Body of pancreas (tissue), 4 donors: ENCODE measurements around the gene NR5A1. TPM values are rescaled to one million over a fixed set of nuclear protein-coding genes. Genes with fewer than 3 reads are reported as not detected.

Source experiments
- ATAC-seq: fragments of 150-250 bp; one replicate; pipeline ENCODE4 v1.9.1; 2016
- DNase-seq, 4 donors: peaks; one replicate each; pipeline ENCODE4 v3.0.0-alpha.2; 2019
- H3K27ac ChIP-seq, 4 donors: fragments of 200-600 bp; sonication (generic); 1 replicate in 3 of 4; 2 replicates in 1 of 4; pipeline versions ENCODE4 v1.5.1 to v1.6.1; 2016 to 2019; ENCODE audit warnings: mild to moderate bottlenecking in 1 of 4, mixed read lengths in 1 of 4, moderate library complexity in 1 of 4
- H3K27me3 ChIP-seq, 2 donors: fragments of 200-600 bp; sonication (generic); one replicate each; pipeline ENCODE4 v1.6.0; 2016; ENCODE audit warnings: mild to moderate bottlenecking in 1 of 2
- H3K36me3 ChIP-seq, 2 donors: fragments of 200-600 bp; sonication (generic); replicated peaks in 1 of 2; 2 replicates each; pipeline ENCODE4 v1.5.1; 2016; ENCODE audit warnings: low read depth in 2 of 2; ENCODE audit not compliant: insufficient read depth in 1 of 2
- H3K4me1 ChIP-seq: fragments of 200-600 bp; sonication (generic); one replicate; pipeline ENCODE4 v1.6.0; 2016
- H3K4me3 ChIP-seq, 2 donors: fragments of 200-600 bp; sonication (generic); 1 replicate in 1 of 2; 2 replicates in 1 of 2; pipeline ENCODE4 v1.5.1; 2016 to 2019
- H3K9me3 ChIP-seq, 3 donors: fragments of 200-600 bp; sonication (generic); 1 replicate in 2 of 3; 2 replicates in 1 of 3; pipeline ENCODE4 v1.5.1; 2016
- CTCF ChIP-seq, 7 experiments: fragments of 450-650 bp in 4 of 7; fragments of 200-600 bp in 3 of 7; sonication (generic) in 3 of 7; IDR thresholded peaks; one replicate each; pipeline ENCODE4 v1.5.1; 2016 to 2019; ENCODE audit warnings: antibody characterized with exemption in 7 of 7
- POLR2A ChIP-seq, 3 donors: fragments of 450-650 bp; IDR thresholded peaks; one replicate each; pipeline ENCODE4 v1.6.1; 2016; ENCODE audit warnings: antibody characterized with exemption in 3 of 3, mild to moderate bottlenecking in 2 of 3
- WGBS, 2 donors: methylation state at CpG; one replicate each; pipeline ENCODE4 v1.1.5; 2017; 5-methylcytosine and 5-hydroxymethylcytosine counted together
- intact Hi-C: fragments of 100-400 bp; cut with DNase I; formaldehyde crosslinking; loops from one replicate; pipeline ENCODE4 v1.15.1; 2023
- total RNA-seq, 2 donors: library from RNA; depleted of rRNA; stranded (reverse); fragments of >200 nt; gene quantifications; one replicate each; pipeline ENCODE4 v1.1.0, GENCODE V29; 2016

The NR5A1 gene
- total RNA-seq, 2 donors from 2014 or later, result not detected

- no peaks in the 10 kb centered on the region for H3K27me3 ChIP-seq
- intact Hi-C loops, result no loop called here
- H3K27ac ChIP-seq, result no peak overlapping the region
- WGBS, 2 donors, result 71 to 78% methylated on average over 8 to 9 of the region's 9 CpGs
- H3K9me3 ChIP-seq, result no peaks in the 10 kb centered on the region
- H3K4me3 ChIP-seq, result no peak overlapping the region
- no peaks in the 10 kb centered on the region for H3K36me3 ChIP-seq
- no peak for TF ChIP-seq CTCF (IDR thresholded peaks at IDR 0.05)
- TF ChIP-seq POLR2A (IDR thresholded peaks at IDR 0.05), result no peak
- DNase-seq (no peak), ATAC-seq (no peak)
- H3K4me1 ChIP-seq, result peaks cover 5% of the 10 kb centered on the region
Measured at GRCh38 chr9:124510650-124511425, 3.6 kb upstream of the NR5A1 start.

GRCh38 chr9:124507880-124508423 lies 753 bp upstream of the NR5A1 start:
- DNase-seq, result no peak
- intact Hi-C loops, result no loop called here
- Histone ChIP-seq H3K4me3 (no peak overlapping the region), H3K27ac (no peak overlapping the region), H3K36me3 (no peaks in the 10 kb centered on the region), H3K27me3 (peaks cover 0 to 13% of the 10 kb centered on the region in 2 donors), H3K9me3 (no peaks in the 10 kb centered on the region), H3K4me1 (peaks cover 24% of the 10 kb centered on the region)
- WGBS, 2 donors, result 84 to 92% methylated on average over 7 to 11 of the region's 11 CpGs
- TF ChIP-seq POLR2A (IDR thresholded peaks at IDR 0.05), result no peak
- TF ChIP-seq CTCF (IDR thresholded peaks at IDR 0.05), result no peak
- ATAC-seq, result no peak

DNA sequence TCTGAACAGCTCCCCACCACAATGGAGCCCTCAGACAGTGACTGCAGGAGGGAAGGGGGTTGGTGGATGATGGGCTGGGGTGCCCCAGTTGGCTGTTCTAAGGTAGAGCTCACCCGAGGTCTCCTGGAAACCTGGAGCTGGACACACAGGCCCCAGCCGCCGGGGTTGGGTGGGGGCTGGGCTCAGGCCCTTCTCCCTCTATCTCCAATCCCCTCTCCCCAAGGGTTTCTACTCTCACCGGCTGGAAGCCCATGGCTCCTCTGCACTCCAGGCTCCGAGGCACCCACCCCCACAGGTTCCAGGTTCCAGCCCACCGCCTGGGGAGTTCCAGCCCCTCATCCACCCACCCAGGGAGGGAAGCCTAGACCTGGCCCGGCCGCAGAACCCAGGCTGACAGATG lies 766 bp downstream of the NR5A1 start:
- WGBS, 2 donors, result 89 to 91% methylated on average over 6 to 8 of the region's 8 CpGs

DNA sequence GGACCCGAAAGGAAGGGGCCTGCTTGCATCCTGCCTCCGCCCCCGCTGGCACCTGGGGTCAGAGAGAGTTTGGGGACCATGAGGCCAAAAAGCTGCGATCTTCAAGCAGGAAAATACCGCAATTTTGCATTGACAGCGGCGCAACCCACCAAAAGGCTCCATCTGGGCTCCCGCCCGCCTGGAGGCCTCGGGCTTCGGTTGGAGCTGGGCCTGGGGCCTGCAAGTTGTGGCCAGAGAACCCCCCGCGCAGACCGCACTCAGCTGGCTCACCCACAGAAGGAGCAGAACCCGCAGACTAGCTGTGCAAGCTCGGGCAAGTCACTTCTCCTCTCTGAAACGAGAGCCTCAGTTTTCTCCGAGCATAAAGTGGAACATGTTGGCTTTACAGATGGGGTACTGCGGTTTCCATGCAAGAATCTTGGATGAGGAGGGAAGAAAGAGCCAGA lies 1.3 kb downstream of the NR5A1 start:
- H3K4me1 ChIP-seq, result peaks cover 19% of the 10 kb centered on the region
- WGBS, 2 donors, result 90 to 95% methylated on average over 15 to 19 of the region's 19 CpGs
- peaks cover 0 to 20% of the 10 kb centered on the region in 2 donors for H3K27me3 ChIP-seq
- ATAC-seq (no peak), DNase-seq (no peak)
- H3K4me3 ChIP-seq, result no peak overlapping the region
- H3K36me3 ChIP-seq, result no peaks in the 10 kb centered on the region
- TF ChIP-seq CTCF (IDR thresholded peaks at IDR 0.05) (no peak), POLR2A (IDR thresholded peaks at IDR 0.05) (no peak)
- no peak overlapping the region for H3K27ac ChIP-seq
- intact Hi-C loops, result no loop called here
- H3K9me3 ChIP-seq, result no peaks in the 10 kb centered on the region

More for the DNA sequence above, 766 bp downstream of the NR5A1 start:
- no peak for DNase-seq
- no peak for ATAC-seq
- Histone ChIP-seq H3K4me1 (peaks cover 19% of the 10 kb centered on the region), H3K4me3 (no peak overlapping the region), H3K27ac (no peak overlapping the region), H3K9me3 (no peaks in the 10 kb centered on the region), H3K36me3 (no peaks in the 10 kb centered on the region), H3K27me3 (peaks cover 0 to 20% of the 10 kb centered on the region in 2 donors)
- intact Hi-C loops, result no loop called here
- TF ChIP-seq POLR2A (IDR thresholded peaks at IDR 0.05) (no peak), CTCF (IDR thresholded peaks at IDR 0.05) (no peak)
